ENCODE data around the gene ZNF578. TPM values are rescaled to one million over a fixed set of nuclear protein-coding genes. Genes with fewer than 3 reads are reported as not detected.
"Not testable (repeated sequence)": the region's sequence is repeated elsewhere in the genome, so short reads cannot be mapped to it uniquely, and the experiment has no call there.

Gene ZNF578
- total RNA-seq, 1 donor from 2014 or later = 0.56 TPM

DNA sequence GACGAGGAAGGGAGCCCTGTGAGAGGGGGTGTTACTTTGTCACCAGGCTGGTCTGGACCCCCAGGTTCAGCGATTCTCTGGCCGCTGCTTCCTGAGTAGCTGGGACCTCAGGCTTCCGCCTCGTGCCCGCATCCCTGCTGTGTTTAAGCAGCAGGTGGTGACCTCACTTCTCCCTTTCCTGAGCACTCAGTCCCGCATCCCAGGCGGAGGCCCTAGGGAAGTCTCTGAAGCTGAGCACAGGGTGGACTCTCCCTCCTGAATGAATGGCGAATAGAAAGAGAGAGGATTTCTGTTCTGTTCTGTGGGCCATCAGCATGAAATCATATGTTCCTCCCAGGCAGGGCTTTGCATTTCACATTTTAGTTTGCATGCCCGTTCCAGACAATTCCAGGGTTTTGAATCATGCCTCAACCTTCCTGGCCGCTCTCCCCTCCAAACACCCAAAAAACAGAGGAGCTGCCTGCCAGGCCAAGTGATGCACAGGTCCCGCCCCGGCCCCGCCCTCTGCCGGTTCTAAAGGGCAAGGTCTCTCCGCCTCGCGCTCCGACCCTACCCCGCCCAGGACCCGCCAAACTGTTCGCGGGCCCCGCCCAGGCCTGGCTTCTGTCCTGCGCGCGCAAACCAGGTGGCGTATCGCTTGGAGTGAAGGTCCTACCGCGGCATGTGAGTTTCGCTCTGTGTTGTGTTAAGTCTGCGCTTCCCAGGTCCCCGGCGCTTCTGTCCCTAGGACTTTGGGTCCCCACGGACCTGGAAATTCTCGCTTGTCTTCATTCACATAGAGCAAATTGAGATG lies 39.0 kb downstream of the ZNF578 start:
- DNase-seq (ENCODE audit: low spot score in 2 of 2, unreplicated experiment in 2 of 2) = peak; percentile 53 to 61
- H3K27ac Mint-ChIP-seq = peak overlapping the region; percentile 69

DNA sequence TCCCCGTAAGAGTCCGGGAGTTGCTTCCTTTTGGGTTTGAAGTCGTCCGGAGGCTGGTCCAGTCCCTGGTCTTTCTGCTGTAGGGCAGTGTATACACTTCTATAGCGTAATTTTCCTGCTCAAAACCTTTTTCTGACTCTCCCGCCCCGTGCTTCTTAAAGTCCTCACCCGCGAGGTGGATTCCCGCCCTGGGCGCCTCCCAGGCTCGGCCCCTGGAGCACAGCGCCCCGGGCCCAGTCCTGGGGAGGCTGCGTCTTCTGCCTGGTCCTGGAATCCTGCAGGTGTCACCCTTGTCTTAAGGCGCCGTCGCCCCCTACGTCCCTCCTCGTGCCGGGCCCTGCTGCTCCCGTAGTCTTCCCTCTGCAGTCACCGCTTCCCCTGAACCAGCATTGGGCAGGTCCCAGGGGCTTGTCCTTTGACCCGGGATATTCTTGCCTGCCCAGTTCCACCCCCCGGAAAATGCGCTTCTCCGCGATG lies 39.7 kb downstream of the ZNF578 start:
- Mint-ChIP-seq H3K27ac (peak overlapping the region; percentile 69), H3K36me3 (no peaks in the 10 kb centered on the region), H3K27me3 (ENCODE audit: low read depth) (peaks cover 19% of the 10 kb centered on the region), H3K4me1 (peaks cover 3% of the 10 kb centered on the region), H3K9me3 (peaks cover 7% of the 10 kb centered on the region), H3K4me3 (peak overlapping the region; percentile 70)
- TF ChIP-seq, protein P1, sequence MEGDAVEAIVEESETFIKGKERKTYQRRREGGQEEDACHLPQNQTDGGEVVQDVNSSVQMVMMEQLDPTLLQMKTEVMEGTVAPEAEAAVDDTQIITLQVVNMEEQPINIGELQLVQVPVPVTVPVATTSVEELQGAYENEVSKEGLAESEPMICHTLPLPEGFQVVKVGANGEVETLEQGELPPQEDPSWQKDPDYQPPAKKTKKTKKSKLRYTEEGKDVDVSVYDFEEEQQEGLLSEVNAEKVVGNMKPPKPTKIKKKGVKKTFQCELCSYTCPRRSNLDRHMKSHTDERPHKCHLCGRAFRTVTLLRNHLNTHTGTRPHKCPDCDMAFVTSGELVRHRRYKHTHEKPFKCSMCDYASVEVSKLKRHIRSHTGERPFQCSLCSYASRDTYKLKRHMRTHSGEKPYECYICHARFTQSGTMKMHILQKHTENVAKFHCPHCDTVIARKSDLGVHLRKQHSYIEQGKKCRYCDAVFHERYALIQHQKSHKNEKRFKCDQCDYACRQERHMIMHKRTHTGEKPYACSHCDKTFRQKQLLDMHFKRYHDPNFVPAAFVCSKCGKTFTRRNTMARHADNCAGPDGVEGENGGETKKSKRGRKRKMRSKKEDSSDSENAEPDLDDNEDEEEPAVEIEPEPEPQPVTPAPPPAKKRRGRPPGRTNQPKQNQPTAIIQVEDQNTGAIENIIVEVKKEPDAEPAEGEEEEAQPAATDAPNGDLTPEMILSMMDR (IDR thresholded peaks at IDR 0.05; ENCODE audit: unreplicated experiment) = no peak
- DNase-seq (ENCODE audit: low spot score in 2 of 2, unreplicated experiment in 2 of 2) = peak; percentile 31 to 64

More for the DNA sequence above, 39.0 kb downstream of the ZNF578 start:
- H3K4me1 Mint-ChIP-seq = peaks cover 3% of the 10 kb centered on the region
- H3K27me3 Mint-ChIP-seq (ENCODE audit: low read depth) = peaks cover 19% of the 10 kb centered on the region
- TF ChIP-seq, protein P1 (IDR thresholded peaks at IDR 0.05; ENCODE audit: unreplicated experiment) = no peak
- H3K36me3 Mint-ChIP-seq = no peaks in the 10 kb centered on the region
- peak overlapping the region; percentile 70 for H3K4me3 Mint-ChIP-seq
- peaks cover 7% of the 10 kb centered on the region for H3K9me3 Mint-ChIP-seq

GRCh38 chr19:52494518-52494917 lies 41.2 kb downstream of the ZNF578 start:
- Mint-ChIP-seq H3K9me3 (peaks cover 4% of the 10 kb centered on the region), H3K4me3 (no peak overlapping the region), H3K4me1 (peaks cover 3% of the 10 kb centered on the region), H3K27ac (no peak overlapping the region), H3K27me3 (ENCODE audit: low read depth) (peaks cover 19% of the 10 kb centered on the region), H3K36me3 (no peaks in the 10 kb centered on the region)
- DNase-seq (ENCODE audit: low spot score in 2 of 2, unreplicated experiment in 2 of 2) = no peak
- TF ChIP-seq, protein P1 (IDR thresholded peaks at IDR 0.05; ENCODE audit: unreplicated experiment) = no peak

DNA sequence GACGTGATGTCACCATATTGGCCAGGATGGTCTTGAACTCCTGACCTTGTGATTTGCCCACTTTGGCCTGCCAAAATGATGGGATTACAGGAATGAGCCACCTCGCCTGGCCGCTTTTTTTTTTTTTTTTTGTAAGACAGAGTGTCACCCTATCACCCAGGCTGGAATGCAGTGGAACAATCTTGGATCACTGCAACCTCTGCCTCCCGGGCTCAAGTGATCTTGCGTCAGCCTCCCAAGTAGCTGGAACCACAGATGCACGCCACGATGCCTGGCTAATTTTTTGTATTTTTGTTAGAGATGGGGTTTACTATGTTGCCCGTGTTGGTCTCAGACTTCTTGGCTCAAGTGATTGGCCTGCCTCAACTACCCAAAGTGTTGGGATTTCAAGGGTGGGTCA lies 45.2 kb downstream of the ZNF578 start:
- Mint-ChIP-seq H3K36me3 (no peaks in the 10 kb centered on the region), H3K27me3 (ENCODE audit: low read depth) (peaks cover 10% of the 10 kb centered on the region), H3K27ac (no peak overlapping the region), H3K9me3 (no peaks in the 10 kb centered on the region), H3K4me3 (no peak overlapping the region), H3K4me1 (no peaks in the 10 kb centered on the region)
- DNase-seq (ENCODE audit: low spot score in 2 of 2, unreplicated experiment in 2 of 2) = no peak
- TF ChIP-seq, protein P1 (IDR thresholded peaks at IDR 0.05; ENCODE audit: unreplicated experiment) = no peak

DNA sequence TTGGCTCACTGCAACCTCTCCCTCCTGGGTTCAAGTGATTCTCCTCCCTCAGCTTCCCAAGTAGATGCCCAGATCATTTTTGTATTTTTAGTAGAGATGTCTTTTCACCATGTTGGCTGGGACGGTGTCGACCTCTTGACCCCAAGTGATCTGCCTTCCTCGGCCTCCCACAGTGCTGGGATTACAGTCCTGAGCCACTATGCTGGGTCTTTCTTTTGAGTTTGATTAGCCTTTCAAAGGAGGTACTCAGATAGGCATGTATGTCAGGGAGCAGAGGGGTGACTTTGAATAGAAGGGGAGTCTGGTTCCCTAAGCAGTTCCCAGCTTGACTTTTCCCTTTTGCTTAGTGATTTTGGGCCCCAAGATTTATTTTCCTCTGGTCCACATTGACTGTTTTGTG lies 47.1 kb downstream of the ZNF578 start:
- DNase-seq (ENCODE audit: low spot score in 2 of 2, unreplicated experiment in 2 of 2); H3K27me3 Mint-ChIP-seq (ENCODE audit: low read depth); H3K4me3 Mint-ChIP-seq; H3K9me3 Mint-ChIP-seq; H3K4me1 Mint-ChIP-seq; H3K27ac Mint-ChIP-seq; H3K36me3 Mint-ChIP-seq: not testable (repeated sequence)

DNA sequence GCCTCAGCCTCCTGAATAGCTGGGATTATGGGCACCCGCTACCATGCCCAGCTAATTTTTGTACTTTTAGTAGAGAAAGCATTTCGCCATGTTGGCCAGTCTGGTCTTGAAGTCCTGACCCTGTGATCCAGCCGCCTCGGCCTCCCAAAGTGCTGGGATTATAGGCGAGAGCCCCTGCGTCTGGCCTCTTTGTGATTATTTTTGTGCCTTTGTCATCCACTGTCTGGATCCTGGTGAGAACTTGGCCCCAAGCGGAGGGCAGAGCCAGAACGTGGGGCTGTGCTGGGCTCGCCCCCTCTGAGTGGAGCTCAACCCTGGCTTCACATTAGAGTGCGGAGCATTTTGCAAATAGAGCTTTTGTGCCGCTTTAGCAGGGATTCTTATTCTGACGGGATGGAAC lies 47.6 kb downstream of the ZNF578 start:
- H3K4me3 Mint-ChIP-seq; H3K27ac Mint-ChIP-seq; DNase-seq (ENCODE audit: low spot score in 2 of 2, unreplicated experiment in 2 of 2); H3K9me3 Mint-ChIP-seq; H3K36me3 Mint-ChIP-seq; H3K4me1 Mint-ChIP-seq; H3K27me3 Mint-ChIP-seq (ENCODE audit: low read depth): not testable (repeated sequence)

Data from mesothelial cell of epicardium (in vitro differentiated cells).